GM19043 (cell line): ENCODE measurements around the gene OPN4.

Experiments
- ATAC-seq: cut with Tn5 transposase; IDR thresholded peaks from one replicate; pipeline ENCODE4 v1.9.1; 2021; ENCODE audit warnings: low read depth; ENCODE audit not compliant: unreplicated experiment

OPN4 gene

DNA sequence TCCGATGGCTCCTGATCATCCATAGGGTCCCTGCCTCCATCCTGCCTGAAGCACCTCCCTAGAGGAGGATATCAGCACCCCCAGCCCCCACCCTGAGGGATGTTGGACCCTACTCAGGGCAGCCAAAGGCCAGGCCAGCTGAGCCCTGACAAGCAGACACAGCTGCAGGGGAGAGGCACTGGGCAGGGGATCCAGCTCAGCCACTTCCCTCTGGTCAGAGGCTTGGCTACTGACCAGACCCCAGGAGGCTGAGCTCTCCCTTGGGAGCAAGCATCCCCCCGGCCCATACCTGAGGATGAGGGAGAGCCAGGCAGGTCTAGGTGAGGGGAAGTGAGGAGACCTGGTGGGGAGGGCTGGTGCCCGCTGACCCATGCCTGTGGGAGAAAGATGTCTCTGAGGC lies 20.6 kb downstream of the OPN4 start:
- ATAC-seq, result no peak

DNA sequence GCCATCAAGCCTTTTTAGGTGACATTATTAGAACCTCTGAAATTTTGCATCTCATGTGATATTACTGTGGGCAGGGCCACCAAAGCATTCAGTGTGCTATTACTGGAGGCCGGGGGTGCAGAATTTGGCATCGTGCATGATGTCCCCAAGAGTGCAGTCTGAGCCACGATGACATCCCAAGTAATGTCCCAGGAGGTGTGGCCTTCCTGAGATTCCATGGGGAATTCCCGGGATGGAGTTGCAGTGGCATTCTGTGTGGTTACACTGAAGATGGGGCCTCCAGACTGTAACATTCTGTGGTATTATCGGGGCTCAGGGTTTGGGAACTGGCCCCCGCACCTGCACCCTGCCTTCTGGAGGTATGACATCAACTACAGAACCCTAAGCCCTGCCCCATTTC lies 23.0 kb downstream of the OPN4 start:
- no peak for ATAC-seq

DNA sequence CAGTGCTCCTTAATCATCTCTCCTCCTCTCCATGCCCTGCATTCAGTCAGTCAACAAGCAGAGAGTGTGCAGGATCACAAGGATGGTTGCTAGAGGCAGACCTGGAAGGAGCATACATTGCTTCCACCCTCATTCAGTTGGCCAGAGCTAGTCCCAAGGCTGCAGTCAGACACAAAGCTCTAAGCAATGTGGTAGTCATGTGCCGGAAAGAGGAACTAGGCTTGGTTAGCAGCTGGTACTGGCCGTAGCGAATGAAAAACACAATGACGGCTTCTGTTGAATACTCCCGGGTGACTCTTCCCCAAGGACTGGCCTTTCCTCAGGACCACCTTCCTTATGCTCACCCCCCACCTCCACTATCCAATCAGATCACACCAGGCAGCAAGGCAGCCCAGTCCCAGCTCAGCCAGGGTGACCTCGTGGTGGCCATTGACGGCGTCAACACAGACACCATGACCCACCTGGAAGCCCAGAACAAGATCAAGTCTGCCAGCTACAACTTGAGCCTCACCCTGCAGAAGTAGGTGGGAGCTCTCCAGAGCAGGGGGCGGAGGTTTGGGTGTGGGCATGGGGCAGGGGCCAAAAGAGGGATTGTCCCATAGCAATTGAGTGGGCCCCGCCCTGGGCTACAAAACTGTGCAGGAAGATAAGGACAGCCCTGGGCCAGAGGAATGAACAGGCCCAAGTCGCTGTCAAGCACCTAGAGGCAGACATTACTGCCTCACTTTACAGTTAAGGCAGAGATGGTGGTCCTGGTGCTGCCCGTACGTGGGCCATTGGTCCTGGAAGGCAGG lies 24.8 kb downstream of the OPN4 start:
- ATAC-seq, result peak; percentile 73

DNA sequence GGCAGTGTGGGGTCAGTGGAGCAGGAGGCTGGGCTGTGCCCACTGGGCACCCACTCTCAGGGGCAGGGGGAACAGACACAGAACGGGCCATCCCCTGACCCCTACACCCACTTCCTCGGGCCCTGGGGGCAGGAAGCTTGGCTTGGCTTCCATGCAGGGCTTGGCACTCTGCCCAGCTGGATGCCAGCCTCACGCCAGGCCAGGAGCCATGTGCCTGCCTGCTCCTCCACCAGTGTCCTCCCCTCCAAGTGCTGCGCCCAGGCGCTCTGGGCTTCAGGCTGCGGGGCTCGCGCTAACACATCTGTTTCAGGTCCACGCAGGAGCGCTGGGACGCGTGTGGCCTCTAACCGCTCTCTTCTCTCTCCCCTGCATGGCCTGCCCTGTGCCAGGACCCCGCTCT lies 26.7 kb downstream of the OPN4 start:
- ATAC-seq, result no peak

DNA sequence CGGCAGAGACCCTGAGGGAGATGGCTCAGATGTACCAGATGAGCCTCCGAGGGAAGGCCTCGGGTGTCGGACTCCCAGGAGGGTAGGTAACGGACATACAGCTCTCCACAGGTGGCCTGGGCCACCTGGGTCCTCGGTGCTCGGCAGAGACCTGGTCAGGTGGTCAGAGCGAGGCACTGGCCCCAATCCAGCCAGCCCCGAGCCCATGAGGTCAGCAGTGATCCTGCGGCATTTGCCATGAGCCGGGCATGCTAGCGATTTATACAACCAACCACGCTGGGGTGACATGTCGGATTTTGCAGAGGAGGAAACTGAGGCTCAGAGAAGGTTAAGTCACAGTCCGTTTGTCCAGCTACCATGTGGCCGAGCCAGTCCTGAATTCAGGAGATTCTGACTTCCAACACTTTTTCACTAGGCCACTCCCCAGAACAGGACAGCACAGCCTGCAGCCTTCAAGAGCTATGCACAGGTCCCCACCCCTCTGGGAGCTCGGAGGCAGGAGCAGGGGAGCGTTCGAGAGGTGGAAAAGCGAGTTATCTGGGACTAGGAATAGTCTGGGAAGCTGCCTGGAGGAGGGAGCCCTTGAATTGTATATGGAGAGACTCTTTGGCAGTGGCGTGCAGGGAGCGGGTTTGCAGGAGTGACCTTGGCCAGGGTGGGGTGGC lies 27.5 kb downstream of the OPN4 start:
- ATAC-seq, result no peak

- ATAC-seq, result no peak
These were observed 28.3 kb downstream of the OPN4 start for GRCh38 chr10:86682675-86683074.

DNA sequence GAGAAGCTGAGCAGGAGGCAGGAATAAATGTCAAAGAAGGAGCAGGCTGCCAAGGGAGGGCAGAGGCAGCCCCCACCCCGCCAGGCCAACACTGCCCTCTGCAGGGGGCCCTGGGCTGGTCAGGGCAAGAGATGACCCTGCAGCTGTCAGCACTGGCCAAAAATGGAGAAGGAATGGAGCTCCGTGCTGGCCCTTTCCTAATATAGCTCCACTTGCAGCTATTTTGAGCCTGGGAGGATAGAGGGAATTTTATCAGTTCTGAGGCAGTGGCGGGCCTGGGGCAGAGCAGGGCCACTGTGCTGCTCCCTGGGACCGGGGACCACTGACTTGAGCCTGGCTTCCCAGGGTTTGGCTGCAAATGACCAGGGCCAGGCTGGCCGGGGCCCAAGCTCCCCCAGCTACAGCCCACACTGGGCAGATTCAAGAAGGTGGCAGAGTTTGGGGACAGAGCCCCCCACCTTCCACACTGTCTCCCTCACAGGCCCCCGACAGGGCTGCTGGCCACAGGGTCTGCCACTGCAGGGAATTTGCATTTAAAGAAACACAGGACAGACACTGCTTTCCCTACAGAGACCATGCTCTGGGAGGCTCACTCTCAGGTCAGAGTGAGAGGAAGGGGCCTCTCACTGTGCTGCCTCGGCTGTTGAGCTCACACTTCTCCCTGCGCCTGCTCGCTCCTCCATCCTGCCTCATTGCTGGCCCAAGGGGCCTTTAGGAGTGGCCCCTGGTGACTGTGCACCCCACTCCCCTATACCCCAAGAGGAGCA lies 30.2 kb downstream of the OPN4 start:
- no peak for ATAC-seq

DNA sequence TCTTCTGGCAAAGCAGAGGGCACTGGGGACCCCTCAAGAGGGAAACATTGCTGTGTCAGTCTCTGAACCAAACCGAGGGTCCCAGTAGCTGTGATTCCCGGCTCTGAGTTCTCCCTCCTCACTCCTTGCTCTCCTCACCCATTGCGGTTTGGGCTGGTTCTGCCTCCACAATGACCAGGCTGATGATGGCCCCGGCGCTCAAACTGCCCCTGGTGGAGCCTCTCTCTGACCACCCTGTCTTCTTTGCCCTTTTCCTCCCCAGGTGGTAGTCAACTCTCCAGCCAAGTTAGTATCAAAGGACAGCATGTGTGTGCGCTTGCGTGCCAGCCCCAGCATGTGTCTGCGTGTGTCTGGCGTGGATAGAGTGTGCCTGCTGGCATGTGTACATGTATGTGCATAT lies 31.1 kb downstream of the OPN4 start:
- ATAC-seq, result no peak

DNA sequence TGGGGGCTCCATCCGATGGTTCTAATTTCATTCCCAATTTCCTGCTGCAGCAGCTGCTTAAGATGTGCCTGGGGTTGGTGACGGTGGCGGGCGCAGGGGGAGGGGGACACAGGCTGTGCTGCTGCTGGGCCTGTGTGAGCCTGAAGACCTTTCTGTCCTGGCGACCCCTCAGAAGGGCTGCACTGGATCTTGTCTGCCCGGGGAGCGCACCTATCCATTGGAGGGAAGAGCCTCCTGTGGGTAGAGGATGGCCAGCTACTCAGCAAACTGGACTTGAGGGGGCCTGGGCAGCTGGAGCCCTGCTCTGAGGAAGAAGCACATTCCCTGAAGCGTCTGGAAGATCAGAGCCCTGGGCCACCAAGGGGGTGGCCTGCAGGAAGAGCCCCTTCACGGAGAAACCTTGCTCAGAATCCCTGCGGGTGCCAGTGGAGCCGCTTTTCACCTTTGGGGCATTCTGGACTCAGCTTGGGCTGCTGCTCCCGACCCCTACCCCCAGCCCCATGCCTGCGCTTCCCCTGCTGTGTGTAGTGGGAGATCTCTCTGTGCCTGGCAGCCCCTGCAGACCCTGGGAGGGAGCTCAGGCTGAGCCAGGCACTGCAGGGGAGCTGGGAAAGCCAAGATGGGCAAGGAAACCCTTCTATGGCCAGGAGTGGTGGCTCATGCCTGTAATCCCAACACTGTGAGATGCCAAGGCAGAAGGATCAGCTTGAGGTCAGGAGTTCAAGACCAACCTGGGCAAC lies 31.7 kb downstream of the OPN4 start:
- no peak for ATAC-seq

GRCh38 chr10:86686972-86687371 lies 32.6 kb downstream of the OPN4 start:
- ATAC-seq, result no peak

GRCh38 chr10:86687750-86688149 lies 33.4 kb downstream of the OPN4 start:
- no peak for ATAC-seq

- ATAC-seq, result peak; percentile 80
These were observed 34.1 kb downstream of the OPN4 start for GRCh38 chr10:86688398-86688921.

GRCh38 chr10:86689146-86689545 lies 34.8 kb downstream of the OPN4 start:
- no peak for ATAC-seq

DNA sequence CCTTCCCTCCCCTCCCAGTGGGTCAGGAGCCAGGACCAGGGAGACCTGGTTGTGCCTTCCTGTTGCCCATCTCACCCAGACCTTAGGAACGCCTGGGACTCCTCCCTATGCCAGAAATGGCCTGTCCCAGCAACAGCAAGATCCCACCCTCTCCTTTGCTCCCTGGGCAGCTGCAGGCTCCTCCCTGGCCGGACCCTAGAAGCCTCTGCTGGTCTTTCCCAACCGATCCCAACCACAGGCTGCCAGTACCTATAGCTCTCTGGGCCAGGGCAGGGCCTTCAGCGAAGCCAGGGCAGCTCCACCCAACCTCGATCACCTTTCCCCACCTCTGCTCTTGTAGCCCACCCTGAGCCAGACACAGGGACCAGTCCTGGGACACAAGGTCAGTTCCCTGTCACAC lies 35.9 kb downstream of the OPN4 start:
- no peak for ATAC-seq

GRCh38 chr10:86690657-86691084 lies 36.3 kb downstream of the OPN4 start:
- no peak for ATAC-seq

- ATAC-seq, result no peak
These were observed 37.1 kb downstream of the OPN4 start for GRCh38 chr10:86691333-86692022.

DNA sequence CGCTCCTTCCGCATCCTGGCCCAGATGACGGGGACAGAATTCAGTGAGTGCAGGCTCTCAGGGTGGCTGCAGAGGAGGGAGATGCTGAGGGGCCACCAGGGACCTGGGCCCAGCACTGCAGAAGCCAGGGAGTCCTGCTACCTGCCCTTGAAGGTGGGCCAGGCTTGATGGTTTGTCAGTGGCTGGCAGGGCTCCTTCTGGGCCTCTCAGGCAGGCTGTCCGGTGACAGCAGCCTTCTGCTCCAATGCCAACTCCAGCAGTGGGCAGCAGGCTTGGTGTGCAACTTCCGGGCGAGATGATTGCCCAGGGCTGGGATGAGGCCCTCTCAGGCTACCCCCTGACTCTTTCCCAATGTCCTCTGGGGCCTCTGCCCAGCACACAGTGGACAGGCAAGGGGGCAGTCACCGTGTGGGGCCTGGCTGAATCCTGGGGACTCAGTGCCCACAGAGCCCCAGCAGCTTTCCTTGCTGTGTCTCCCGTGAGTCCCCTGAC lies 37.7 kb downstream of the OPN4 start:
- ATAC-seq, result no peak

DNA sequence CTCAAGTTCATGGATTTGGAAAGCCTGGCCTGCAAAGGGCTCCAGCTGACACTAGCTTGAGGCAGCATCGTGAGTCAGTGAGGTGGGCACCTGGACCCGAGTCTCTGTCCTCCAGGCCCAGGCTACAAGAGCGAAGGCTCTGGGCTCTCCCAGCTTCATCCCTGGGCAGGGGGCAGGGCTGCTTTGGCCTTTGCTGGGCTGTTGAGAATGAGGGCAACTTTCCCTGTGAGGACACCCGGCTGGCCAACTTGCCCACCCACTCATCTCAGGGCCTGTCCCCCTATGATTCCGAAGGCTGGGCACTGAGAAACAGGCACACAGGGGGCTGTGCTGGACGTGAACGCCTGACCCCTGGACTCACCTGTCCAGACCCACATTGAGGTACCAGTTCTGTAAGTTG lies 38.3 kb downstream of the OPN4 start:
- ATAC-seq, result no peak

- ATAC-seq, result no peak
These were observed 38.9 kb downstream of the OPN4 start for GRCh38 chr10:86693275-86693674.
